LNCAP (cell line): ENCODE measurements around the gene THUMPD2.

Experiments used
- TF ChIP-seq, protein P1 (sequence below): fragments of 450-650 bp; IDR thresholded peaks from 2 replicates; pipeline ENCODE4 v1.5.1; 2017; ENCODE audit warnings: mild to moderate bottlenecking

THUMPD2 gene

GRCh38 chr2:39689272-39689841, 89.7 kb downstream of the THUMPD2 start:
- TF ChIP-seq, protein P1, sequence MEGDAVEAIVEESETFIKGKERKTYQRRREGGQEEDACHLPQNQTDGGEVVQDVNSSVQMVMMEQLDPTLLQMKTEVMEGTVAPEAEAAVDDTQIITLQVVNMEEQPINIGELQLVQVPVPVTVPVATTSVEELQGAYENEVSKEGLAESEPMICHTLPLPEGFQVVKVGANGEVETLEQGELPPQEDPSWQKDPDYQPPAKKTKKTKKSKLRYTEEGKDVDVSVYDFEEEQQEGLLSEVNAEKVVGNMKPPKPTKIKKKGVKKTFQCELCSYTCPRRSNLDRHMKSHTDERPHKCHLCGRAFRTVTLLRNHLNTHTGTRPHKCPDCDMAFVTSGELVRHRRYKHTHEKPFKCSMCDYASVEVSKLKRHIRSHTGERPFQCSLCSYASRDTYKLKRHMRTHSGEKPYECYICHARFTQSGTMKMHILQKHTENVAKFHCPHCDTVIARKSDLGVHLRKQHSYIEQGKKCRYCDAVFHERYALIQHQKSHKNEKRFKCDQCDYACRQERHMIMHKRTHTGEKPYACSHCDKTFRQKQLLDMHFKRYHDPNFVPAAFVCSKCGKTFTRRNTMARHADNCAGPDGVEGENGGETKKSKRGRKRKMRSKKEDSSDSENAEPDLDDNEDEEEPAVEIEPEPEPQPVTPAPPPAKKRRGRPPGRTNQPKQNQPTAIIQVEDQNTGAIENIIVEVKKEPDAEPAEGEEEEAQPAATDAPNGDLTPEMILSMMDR = no peak

- TF ChIP-seq, protein P1 = no peak
These were observed 90.9 kb downstream of the THUMPD2 start for GRCh38 chr2:39688181-39688580.

DNA sequence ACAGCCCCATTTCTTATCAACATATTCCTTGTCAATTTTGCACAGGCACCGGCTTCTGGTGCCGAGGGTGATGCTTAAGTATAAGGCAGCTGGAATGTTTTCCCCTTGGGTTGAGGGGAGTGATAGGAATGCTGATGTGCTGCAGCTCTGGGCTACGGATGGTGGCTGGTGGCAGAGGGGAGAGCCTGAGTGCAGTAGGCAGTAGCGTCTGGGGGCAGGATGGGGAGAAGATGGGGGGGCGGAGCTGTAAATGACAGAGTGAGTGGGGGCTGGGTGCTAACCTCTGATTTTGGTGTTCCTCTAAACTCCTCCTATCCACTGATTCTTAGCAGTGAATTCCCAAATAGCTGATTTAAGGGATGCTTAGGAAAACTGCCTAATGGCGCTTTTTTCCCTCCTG, 92.6 kb downstream of the THUMPD2 start:
- TF ChIP-seq, protein P1 = no peak
